Activated gamma-delta T cell treated with Interleukin-2 at 50 U/mL for 16 hours (primary cell): Measurements from ENCODE around the gene CD300LB.
"Not testable (repeated sequence)": the region's sequence is repeated elsewhere in the genome, so short reads cannot be mapped to it uniquely, and the experiment has no call there.

Experiments used
- DNase-seq: peaks from one replicate; pipeline ENCODE4 v3.0.0-alpha.2; 2020

CD300LB gene

DNA sequence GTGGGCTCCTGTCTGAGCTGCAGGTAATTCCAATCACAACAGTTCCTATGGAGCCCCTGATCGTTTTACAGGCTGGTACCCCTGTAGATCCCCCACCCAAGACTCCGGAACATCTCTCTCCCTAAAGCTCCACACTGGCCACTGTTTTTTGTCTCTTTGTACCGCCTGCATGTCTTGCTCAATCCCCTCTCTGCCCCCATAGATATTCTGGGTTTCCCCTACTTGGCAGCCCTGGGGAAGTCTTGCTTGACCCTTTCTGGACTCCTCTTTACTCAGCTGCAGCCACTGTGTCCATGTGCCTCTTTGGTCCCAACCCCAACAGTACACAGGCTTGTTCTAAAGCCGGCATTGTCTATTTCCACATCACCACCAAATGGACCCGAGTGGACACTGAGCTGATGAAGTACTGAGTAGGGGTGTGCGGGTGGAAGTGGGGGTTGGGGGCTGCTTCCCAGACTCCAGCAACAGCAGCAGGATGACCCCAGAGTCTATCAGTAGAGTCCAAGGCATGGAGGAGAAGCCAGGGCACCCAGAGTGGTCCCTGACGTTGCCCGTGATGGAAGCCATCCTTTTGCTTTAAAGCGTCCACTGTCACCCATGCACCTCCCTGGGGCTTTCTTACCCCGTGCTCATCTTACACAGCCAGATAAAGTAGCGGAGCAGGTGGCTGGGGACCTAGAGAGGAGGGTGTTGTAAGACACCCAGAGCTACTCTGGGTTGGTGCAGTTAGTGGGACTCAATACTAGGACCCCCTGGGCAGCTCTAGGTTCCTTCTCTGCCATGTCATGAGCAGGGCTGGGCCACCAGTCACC lies 6.4 kb downstream of the CD300LB start:
- no peak for DNase-seq

GRCh38 chr17:74523308-74523707 lies 8.0 kb downstream of the CD300LB start:
- no peak for DNase-seq

DNA sequence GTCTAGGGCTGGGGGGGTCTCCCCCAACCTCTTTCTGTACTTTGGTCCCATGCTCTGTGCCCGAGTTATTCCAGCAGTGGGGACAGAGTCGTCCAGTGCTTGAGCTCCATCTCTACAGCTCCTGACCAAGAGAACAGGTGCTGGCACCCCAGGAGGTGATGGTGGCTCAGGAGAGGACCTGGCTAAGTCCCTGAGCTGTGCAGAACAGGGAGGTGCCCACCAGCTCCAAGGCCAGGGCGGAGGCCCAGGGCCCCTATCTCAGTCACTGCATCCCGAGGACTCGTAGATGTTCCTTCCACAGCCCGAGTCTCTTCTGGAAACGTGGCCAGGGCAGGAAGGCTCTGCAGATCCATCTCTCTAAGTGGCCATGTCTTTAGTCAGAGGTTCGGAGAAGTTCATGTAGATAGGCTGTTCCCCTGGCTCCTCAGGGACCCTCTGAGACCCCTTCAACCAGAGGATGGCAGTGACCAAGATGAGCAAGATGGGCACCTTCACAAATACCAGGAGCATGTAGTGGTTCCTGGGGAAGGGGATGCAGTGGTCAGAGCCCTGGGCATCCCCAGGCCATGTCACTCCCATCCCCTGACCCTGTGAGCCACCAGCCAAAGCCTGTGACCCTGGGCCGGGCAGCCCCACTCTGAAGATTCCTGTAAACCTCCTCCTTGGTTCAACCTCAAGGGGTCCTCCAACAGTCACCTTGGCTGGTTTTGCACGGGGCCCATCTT lies 8.7 kb downstream of the CD300LB start:
- no peak for DNase-seq

DNA sequence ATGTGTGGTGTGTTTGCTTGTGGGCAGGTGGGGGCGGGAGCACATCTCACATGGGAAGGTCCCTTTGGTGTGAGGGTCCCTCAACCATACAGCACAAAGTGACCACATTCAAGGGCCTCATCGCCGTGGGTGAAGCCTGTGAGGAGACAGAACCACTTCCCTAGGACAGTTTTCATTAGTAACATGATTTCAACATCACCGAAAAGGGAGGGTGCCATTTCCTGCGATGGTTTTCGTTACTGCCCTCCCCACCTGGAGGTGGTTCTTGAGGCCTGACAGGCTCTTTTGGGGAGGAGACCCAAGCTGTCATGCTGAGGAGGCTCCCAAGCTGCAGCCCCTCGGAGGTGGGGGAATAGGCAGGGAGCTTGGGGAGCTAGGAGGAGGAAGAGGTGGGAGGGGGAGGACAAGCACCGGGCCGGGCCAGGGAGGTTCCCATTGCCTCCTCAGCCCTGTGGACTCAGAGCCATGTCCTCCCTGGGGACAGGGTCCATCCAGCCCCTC lies 9.5 kb downstream of the CD300LB start:
- DNase-seq, result no peak

DNA sequence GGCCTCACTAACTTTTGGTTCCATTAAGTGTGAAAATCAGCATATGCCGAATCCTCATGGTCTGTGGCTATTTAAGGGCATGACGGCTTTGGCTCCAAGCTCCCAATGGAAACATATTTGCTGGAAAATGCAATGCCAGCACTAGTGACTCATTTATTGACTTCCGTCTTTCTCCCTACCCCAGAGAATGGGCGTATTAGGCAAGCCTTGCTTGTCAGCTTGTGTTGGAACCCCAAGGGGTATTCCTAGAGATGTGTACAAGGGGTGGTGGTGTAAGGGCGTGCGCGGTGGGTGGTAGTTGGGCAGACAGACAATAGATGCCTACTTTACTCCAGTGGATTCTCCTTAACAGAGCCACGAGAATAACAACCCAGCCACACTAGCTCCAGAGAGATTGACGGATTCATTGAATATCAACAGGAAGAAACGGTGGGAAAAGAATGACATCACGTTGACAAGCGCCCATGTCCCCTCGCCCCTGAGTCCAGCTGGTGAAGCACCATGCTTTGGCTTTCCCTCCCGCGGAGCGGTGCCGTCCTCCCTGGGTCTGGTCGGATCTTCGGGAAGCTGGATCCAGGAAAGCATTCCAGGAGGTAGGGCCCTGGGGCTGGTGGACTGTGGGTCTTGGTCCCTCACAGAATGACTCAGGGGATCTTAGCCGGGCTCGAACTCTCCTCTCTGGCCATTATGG lies 10.3 kb downstream of the CD300LB start:
- no peak for DNase-seq

GRCh38 chr17:74520016-74520434 lies 11.2 kb downstream of the CD300LB start:
- DNase-seq, result no peak

DNA sequence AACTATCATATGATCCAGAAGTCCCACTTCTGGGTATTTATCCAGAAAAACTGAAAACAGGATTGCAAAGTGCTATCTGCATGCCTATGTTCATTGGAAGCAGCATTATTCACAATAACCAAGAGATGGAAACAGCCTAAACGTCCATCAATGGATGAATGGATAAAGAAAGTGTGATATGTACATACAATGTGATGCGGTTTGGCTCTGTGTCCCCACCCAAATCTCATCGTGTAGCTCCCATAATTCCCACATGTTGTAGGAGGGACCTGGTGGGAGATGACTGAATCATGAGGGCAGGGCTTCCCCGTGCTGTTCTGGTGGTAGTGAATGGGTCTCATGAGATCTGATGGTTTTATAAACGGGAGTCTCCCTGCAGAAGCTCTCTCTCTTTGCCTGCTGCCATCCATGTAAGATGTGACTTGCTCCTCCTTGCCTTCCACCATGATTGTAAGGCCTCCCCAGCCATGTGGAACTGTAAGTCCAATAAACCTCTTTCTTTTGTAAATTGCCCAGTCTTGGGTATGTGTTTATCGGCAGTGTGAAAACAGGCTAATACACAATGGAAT lies 12.8 kb downstream of the CD300LB start:
- DNase-seq, result not testable (repeated sequence)

DNA sequence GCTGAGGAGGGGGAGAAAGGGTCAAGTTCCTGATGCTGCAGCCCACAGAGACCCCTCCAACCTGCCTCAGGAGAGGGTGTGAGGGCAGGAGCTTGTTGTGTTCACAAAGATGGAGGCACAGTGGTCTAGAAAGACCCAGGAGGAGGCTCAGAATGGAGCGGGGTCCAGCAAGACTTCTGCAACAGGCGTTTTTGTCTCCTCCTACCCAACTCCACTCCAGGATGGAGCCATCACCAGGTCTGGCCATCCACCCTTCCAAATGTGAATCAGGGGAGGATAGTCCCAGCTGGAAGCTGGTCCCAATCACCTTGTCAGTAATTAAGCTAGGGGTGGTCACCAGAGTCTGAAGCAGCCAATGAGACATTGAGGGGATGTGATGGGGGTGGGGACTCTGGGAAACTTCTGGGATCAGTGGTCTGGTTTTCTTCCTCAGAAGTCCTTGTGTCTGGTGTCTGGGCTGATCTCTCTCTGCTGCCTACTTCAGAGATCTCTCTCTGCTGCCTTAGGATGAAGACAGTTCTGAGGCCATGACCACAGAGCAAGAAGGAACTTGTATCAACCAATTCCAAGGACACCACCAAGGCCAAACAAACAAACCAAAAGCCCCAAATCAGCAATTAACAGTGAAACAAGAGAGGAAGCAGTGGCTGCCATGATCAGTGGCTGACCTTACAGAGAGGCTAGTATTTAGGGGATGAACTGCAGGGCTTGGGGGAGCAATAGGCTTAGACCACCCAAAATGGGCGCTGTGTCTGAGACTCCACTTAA lies 14.5 kb downstream of the CD300LB start:
- DNase-seq, result no peak

- DNase-seq, result no peak
Observed at GRCh38 chr17:74515941-74516340, 15.3 kb downstream of the CD300LB start.

GRCh38 chr17:74514632-74515334 lies 16.5 kb downstream of the CD300LB start:
- DNase-seq, result no peak

- no peak for DNase-seq
Observed at GRCh38 chr17:74513987-74514631, 17.2 kb downstream of the CD300LB start.

- DNase-seq, result no peak
Observed at GRCh38 chr17:74512624-74513091, 18.6 kb downstream of the CD300LB start.

- DNase-seq, result no peak
Observed at GRCh38 chr17:74512036-74512435, 19.2 kb downstream of the CD300LB start.

GRCh38 chr17:74508156-74508555 lies 23.1 kb downstream of the CD300LB start:
- DNase-seq, result no peak

GRCh38 chr17:74503949-74504348 lies 27.3 kb downstream of the CD300LB start:
- not testable (repeated sequence) for DNase-seq

DNA sequence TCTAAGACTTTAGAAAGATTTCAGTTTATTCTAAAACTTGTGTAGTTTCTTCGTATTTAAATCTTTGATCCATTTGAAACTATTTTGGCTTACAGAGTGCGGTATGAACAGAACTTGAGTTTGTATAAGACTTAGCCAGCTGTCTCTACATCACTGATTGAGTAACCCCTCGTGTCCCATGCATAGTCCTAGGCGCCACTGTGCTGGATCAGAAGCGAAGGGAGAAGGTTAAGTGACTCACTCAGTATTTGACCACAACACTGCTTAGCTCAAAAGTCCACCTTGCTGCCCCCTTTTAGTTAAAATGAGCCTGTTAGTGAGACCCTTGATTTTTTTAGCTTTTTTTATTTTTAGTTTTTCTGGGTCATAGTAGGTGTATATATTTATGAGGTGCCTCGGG lies 28.4 kb downstream of the CD300LB start:
- DNase-seq, result no peak

GRCh38 chr17:74499992-74500391 lies 31.3 kb downstream of the CD300LB start:
- DNase-seq, result no peak

GRCh38 chr17:74497471-74497870 lies 33.8 kb downstream of the CD300LB start:
- no peak for DNase-seq

DNA sequence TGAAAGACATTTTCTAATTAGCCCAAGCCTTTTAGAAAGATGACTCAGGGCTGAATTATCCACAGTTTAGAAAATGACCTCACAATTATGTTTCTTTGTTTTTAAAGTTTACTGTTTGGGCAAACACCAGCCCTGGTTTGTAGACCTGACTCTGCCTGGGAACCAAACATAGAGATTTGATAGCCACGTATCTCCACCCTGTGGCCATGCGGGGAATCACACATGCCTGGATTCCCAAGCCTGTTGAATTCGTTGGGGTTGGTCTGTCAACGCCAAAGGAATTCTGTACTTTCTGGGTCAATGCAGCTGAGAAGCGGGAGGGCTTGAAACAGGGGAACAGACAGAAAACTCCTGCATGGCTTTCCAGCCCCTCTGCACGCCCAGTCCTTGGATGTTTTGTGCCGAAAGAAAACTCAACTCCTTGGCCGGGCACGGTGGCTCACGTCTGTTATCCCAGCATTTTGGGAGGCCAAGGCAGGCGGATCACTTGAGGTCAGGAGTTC lies 37.9 kb downstream of the CD300LB start:
- peak; percentile 69 for DNase-seq

DNA sequence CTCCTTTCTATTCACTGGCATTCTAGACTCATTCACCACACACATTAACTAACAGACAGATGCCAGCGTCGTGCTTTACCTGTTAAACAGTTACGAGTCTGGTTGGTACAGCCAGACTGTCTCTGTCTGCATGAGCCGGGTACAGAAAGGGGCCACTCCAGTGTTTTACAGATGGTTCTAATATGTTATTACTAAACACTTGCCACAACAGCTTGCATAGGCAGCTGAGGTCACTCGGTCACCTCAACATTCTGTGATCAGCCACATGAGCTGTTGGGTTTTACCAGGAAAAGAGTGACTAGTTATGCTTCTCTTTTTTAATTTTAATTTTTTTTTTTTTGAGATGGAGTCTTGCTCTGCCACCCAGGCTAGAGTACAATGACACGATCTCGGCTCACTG lies 39.6 kb downstream of the CD300LB start:
- no peak for DNase-seq

DNA sequence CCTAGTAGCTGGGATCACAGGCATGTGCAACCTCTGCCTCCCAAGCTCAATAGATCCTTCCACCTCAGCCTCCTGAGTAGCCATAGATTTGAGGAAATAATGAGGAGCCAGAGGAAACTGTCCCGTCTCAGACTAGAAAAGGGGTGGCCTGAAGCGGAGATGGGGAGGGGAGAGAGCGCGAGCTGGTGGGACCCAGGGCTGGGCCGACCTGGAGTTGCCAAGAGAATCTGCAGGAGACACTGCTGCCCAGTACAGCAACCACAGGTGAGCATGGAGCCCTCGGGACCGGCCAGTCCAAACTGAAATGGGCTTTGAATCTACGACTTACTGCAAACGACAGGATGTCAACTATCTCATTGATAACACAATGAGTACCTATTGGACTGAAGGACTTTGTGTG lies 40.6 kb downstream of the CD300LB start:
- no peak for DNase-seq
